Fibroblast of skin of abdomen (primary cell): ENCODE measurements around the gene MED8.
A peak's percentile ranks its signal among the peaks of the same experiment; 100 is the strongest.

Experiments used
- DNase-seq: peaks from one replicate; pipeline ENCODE4 v3.0.0-alpha.2; 2013

The MED8 gene

GRCh38 chr1:43358121-43358745 is 31.4 kb downstream of the MED8 start:
- peak; percentile 31 for DNase-seq

GRCh38 chr1:43357251-43357650 is 32.3 kb downstream of the MED8 start:
- DNase-seq, result no peak

- no peak for DNase-seq
Observed at GRCh38 chr1:43354936-43355335, 34.7 kb downstream of the MED8 start.

GRCh38 chr1:43354471-43354870 is 35.1 kb downstream of the MED8 start:
- DNase-seq, result no peak

- no peak for DNase-seq
Observed at GRCh38 chr1:43352881-43353280, 36.7 kb downstream of the MED8 start.

- DNase-seq, result no peak
Observed at GRCh38 chr1:43352351-43352705, 37.3 kb downstream of the MED8 start.

GRCh38 chr1:43351421-43352350 is 37.9 kb downstream of the MED8 start:
- DNase-seq, result no peak

GRCh38 chr1:43350976-43351375 is 38.6 kb downstream of the MED8 start:
- DNase-seq, result no peak

GRCh38 chr1:43349594-43350306 is 39.9 kb downstream of the MED8 start:
- DNase-seq, result peak; percentile 82

- DNase-seq, result peak; percentile 35
Observed at GRCh38 chr1:43348809-43349593, 40.6 kb downstream of the MED8 start.

GRCh38 chr1:43348343-43348808 is 41.2 kb downstream of the MED8 start:
- no peak for DNase-seq

- DNase-seq, result no peak
Observed at GRCh38 chr1:43346636-43347035, 43.0 kb downstream of the MED8 start.

GRCh38 chr1:43345120-43345519 is 44.5 kb downstream of the MED8 start:
- no peak for DNase-seq

GRCh38 chr1:43344267-43344850 is 45.2 kb downstream of the MED8 start:
- no peak for DNase-seq

GRCh38 chr1:43340559-43340958 is 49.0 kb downstream of the MED8 start:
- no peak for DNase-seq

GRCh38 chr1:43339584-43340232 is 49.9 kb downstream of the MED8 start:
- no peak for DNase-seq

- DNase-seq, result no peak
Observed at GRCh38 chr1:43338001-43338400, 51.6 kb downstream of the MED8 start.

GRCh38 chr1:43337588-43337987 is 52.0 kb downstream of the MED8 start, which contains the start of gene MPL:
Gene MPL (plus strand): TSS chr1:43337818. CDS start chr1:43337849, 31 bp downstream.
- no peak for DNase-seq

- DNase-seq, result no peak
Observed at GRCh38 chr1:43334453-43335205, 55.0 kb downstream of the MED8 start.
